Esophagus muscularis mucosa (tissue), 3 donors: ENCODE results near the gene LMO4.

ENCODE experiments used
- CTCF ChIP-seq, 3 experiments: fragments of 200-600 bp in 2 of 3; fragments of 450-650 bp in 1 of 3; sonication (generic) in 2 of 3; IDR thresholded peaks; one replicate each; pipeline ENCODE4 v1.5.1; 2017 to 2019; ENCODE audit warnings: antibody characterized with exemption in 3 of 3, mild to moderate bottlenecking in 2 of 3, moderate library complexity in 1 of 3
- POLR2AphosphoS5 ChIP-seq, 2 donors: sonication (generic); formaldehyde crosslinking; IDR thresholded peaks; one replicate each; pipeline ENCODE4 v1.6.1; 2017; ENCODE audit warnings: antibody characterized with exemption in 2 of 2

GRCh38 chr1:87362063-87362833, 33.6 kb downstream of the LMO4 start:
- TF ChIP-seq CTCF (IDR thresholded peaks at IDR 0.05) (no peak), POLR2AphosphoS5 (IDR thresholded peaks at IDR 0.05) (no peak)
